ENCODE data around the gene SLC2A5. TPM values are rescaled to one million over a fixed set of nuclear protein-coding genes. Genes with fewer than 3 reads are reported as not detected.

The SLC2A5 gene
- total RNA-seq, 3 donors from 2014 or later = 2.3 to 2.8 (median 2.7) TPM

DNA sequence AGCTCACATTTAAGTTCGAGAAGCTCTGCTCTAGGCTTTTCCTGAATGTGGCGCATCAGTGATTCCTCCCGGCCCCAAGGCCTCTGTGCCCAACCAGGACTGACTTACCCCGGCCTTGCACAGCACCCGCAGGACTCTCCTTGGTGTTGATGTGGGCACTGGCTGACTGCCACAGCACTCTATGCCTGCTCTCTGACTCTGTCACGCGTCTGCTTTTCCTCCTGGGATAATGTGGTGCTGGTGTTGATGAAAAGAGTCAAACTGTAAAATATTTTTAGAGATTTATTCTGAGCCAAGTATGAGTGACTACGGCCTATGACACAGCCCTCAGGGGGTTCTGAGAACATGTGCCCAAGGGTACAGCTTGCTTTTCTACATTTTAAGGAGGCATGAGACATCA, 15.5 kb upstream of the SLC2A5 start:
- Histone ChIP-seq H3K4me1 (no peaks in the 10 kb centered on the region), H3K4me3 (no peak overlapping the region), H3K27me3 (no peaks in the 10 kb centered on the region), H3K27ac (peak overlapping the region in 1 of 2 donors; percentile 43), H3K36me3 (no peaks in the 10 kb centered on the region), H3K9me3 (no peaks in the 10 kb centered on the region)
- TF ChIP-seq POLR2AphosphoS5 (IDR thresholded peaks at IDR 0.05) = no peak
- DNase-seq (ENCODE audit: low spot score in 2 of 2) = no peak
- intact Hi-C loops (cut with DNase I; ENCODE audit: low total_unique reads) = no loop called here

DNA sequence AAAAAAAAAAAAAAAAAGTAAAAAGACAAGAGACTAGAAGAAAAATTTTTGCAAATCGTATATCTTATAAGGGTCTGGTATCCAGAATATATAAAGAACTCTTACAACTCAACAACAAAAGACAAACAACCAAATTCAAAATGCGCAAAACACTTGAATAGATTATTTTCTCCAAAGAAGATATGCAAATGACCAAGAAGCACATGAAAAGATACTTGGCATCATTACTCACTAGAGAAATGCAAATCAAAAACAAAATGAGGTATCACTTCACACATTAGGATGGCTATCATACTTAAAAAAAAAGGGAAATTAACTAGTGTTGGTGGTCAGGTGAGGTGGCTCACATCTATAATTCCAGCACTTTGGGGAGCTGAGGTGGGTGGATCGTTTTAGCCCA, 12.0 kb upstream of the SLC2A5 start:
- no peaks in the 10 kb centered on the region for H3K4me1 ChIP-seq
- intact Hi-C loops (cut with DNase I; ENCODE audit: low total_unique reads) = no loop called here
- no peak overlapping the region for H3K27ac ChIP-seq

GRCh38 chr1:9080705-9081291, 11.4 kb upstream of the SLC2A5 start:
- no peaks in the 10 kb centered on the region for H3K27me3 ChIP-seq
- no peak for DNase-seq (ENCODE audit: low spot score in 2 of 2)
- no peak overlapping the region for H3K27ac ChIP-seq
- intact Hi-C loops (cut with DNase I; ENCODE audit: low total_unique reads) = no loop called here
- H3K4me1 ChIP-seq = no peaks in the 10 kb centered on the region
- H3K4me3 ChIP-seq = no peak overlapping the region
- TF ChIP-seq POLR2AphosphoS5 (IDR thresholded peaks at IDR 0.05) = no peak
- TF ChIP-seq POLR2A (IDR thresholded peaks at IDR 0.05) = no peak
- TF ChIP-seq, protein P1, sequence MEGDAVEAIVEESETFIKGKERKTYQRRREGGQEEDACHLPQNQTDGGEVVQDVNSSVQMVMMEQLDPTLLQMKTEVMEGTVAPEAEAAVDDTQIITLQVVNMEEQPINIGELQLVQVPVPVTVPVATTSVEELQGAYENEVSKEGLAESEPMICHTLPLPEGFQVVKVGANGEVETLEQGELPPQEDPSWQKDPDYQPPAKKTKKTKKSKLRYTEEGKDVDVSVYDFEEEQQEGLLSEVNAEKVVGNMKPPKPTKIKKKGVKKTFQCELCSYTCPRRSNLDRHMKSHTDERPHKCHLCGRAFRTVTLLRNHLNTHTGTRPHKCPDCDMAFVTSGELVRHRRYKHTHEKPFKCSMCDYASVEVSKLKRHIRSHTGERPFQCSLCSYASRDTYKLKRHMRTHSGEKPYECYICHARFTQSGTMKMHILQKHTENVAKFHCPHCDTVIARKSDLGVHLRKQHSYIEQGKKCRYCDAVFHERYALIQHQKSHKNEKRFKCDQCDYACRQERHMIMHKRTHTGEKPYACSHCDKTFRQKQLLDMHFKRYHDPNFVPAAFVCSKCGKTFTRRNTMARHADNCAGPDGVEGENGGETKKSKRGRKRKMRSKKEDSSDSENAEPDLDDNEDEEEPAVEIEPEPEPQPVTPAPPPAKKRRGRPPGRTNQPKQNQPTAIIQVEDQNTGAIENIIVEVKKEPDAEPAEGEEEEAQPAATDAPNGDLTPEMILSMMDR (IDR thresholded peaks at IDR 0.05) = no peak
- no peaks in the 10 kb centered on the region for H3K36me3 ChIP-seq
- H3K9me3 ChIP-seq = no peaks in the 10 kb centered on the region

More for the DNA sequence above, 12.0 kb upstream of the SLC2A5 start:
- Histone ChIP-seq H3K9me3 (no peaks in the 10 kb centered on the region), H3K36me3 (no peaks in the 10 kb centered on the region), H3K27me3 (no peaks in the 10 kb centered on the region), H3K4me3 (no peak overlapping the region)
- DNase-seq (ENCODE audit: low spot score in 2 of 2) = no peak
- TF ChIP-seq POLR2A (IDR thresholded peaks at IDR 0.05) (no peak), POLR2AphosphoS5 (IDR thresholded peaks at IDR 0.05) (no peak)

DNA sequence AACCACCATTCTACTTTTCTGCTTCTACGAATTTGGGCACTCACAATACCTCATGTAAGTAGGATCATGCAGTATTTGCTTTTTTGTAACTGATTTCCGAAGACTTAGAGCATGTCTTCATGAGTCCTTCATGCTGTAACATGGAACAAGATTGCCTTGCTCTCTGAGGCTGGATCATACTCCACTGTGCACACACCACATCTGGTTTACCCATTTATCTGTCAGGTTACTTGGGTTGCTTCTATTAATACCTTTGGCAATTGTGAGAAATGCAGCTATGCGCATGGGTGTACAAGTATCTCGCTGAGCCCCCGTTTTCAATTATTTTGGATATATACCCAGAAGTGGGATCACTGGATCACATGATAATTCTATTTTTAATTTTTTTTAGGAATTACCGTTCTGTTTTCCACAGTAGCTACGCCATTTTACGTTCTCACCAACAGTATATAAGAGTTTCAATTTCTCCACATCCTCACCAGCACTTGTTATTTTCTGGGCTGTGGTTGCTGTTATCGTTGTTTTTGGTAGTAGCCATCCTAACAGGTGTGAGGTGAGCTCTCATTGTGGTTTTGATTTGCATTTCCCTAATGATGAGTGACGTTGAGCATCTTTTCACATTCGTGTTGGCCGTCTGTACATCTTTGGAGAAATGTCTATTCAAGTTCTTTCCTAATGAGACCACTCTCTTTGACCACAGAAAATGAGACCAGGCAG, 10.7 kb upstream of the SLC2A5 start:
- Histone ChIP-seq H3K27ac (no peak overlapping the region), H3K9me3 (no peaks in the 10 kb centered on the region), H3K27me3 (no peaks in the 10 kb centered on the region), H3K4me1 (no peaks in the 10 kb centered on the region), H3K4me3 (no peak overlapping the region), H3K36me3 (no peaks in the 10 kb centered on the region)
- DNase-seq (ENCODE audit: low spot score in 2 of 2) = no peak
- TF ChIP-seq, protein P1 (IDR thresholded peaks at IDR 0.05) = no peak
- no peak for TF ChIP-seq POLR2AphosphoS5 (IDR thresholded peaks at IDR 0.05)
- TF ChIP-seq POLR2A (IDR thresholded peaks at IDR 0.05) = no peak
- intact Hi-C loops (cut with DNase I; ENCODE audit: low total_unique reads) = no loop called here

- Histone ChIP-seq H3K27ac (no peak overlapping the region), H3K27me3 (no peaks in the 10 kb centered on the region), H3K36me3 (no peaks in the 10 kb centered on the region), H3K4me1 (no peaks in the 10 kb centered on the region), H3K9me3 (no peaks in the 10 kb centered on the region), H3K4me3 (no peak overlapping the region)
- DNase-seq (ENCODE audit: low spot score in 2 of 2) = no peak
- TF ChIP-seq POLR2AphosphoS5 (IDR thresholded peaks at IDR 0.05) (no peak), POLR2A (IDR thresholded peaks at IDR 0.05) (no peak)
- TF ChIP-seq, protein P1 (IDR thresholded peaks at IDR 0.05) = no peak
- intact Hi-C loops (cut with DNase I; ENCODE audit: low total_unique reads) = no loop called here
These were observed 9.5 kb upstream of the SLC2A5 start for GRCh38 chr1:9078752-9079500.
